Measurements from ENCODE around the gene CCDC148.

The CCDC148 gene

DNA sequence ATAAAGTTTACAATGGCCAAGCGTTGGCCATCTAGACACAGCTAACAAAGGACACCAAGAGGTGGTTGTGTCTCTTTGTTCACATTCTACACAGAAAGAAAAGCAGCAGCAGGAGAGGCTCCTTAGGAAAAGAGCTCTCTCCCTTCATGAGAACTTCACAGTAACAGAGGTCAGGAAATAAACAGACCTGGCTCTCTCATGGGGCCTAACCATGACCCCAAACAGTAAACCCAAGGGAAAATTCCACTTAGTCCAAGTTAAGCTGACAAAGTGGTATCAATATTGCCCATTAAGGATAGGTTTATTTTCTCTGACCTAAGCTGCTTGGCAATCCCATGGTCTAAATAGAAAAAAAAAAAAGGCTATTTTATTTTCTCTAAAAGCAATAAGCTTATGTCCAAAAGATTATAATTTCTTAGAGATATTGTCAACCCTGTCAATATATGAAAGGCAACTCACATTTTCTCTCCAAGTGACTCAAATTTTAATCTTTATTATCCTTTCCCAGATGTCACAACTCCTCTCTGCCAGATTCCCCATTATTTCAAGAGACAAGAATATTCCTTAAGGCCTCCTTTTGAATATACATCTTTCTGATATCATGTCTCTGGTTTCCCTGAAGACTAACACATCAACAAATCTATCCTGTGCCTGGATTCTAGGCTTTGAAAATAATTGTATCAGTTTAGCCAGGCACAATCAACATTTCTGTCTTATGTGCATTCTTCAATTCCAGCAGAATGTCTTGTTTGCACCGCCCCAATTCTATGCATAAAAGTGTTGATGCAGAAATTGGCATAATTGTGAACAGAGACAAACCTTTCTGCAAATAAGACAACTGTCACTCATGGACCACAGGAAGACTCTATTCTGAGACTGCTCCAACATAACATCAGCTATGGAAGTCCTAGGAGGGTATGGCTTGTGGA is 263.8 kb downstream of the CCDC148 start:
- Histone ChIP-seq H3K27ac (ENCODE audit: extremely low read depth, low read depth, low read length) (no peak overlapping the region), H3K9me3 (ENCODE audit: control insufficient read depth, insufficient read depth, low read depth, low read length) (no peaks in the 10 kb centered on the region), H3K36me3 (ENCODE audit: control insufficient read depth in 2 of 2, insufficient read depth in 1 of 2, low read length in 2 of 2) (no peaks in the 10 kb centered on the region), H3K4me3 (ENCODE audit: low read depth, low read length) (no peak overlapping the region), H3K4me1 (ENCODE audit: control insufficient read depth, insufficient read depth, low read length) (peaks cover 6% of the 10 kb centered on the region)
- CTCF ChIA-PET = interaction anchor here (0.8 kb wide), 1 partner anchor 168 kb away, joined by 3 read pairs; no protein-coding TSS in a partner anchor
- POLR2A ChIA-PET = no interaction called here
- TF ChIP-seq MZF1 (tag by site-specific recombination; IDR thresholded peaks at IDR 0.05; ENCODE audit: borderline replicate concordance) = no peak
- no peak for TF ChIP-seq HOXD13 (CRISPR knock-in tag; IDR thresholded peaks at IDR 0.05; ENCODE audit: borderline replicate concordance)

DNA sequence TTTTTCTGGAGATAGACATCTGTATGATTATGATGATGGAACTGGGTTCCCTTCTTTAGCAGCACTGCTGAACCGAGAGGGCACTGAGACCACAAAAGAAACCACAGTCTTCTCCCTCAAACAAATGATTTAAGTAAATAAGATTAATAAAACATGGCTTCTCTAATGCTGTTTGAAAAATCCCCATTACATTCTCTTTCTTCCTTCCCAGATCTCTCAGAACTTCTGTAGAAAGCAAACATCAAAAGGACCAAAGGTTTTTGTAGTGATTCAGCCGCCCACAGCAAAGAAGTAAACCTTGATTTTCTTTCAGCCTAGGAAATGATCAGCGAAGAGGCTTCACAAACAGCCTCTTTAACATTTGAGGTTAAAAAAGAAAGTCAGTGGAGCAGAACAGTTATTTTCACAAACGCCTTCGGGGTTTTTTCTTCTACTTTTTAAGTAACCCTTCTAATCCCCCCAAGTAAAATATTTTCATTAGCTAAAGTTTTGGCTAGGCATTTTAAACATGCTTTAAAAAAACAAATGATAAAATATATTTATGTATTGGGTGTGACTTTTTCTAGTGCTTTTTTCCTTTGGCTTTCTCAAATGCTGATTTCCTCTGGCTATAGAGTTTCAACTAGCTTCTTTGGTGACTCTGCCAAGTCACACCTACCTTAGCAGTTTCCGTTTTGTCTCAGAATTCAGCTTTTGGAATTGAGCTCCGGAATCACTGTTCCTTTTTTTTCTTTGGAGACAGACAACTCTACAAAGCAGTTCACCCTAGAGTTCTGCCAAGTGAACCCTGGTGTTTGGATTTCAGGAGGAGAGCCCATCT is 265.3 kb downstream of the CCDC148 start:
- Histone ChIP-seq H3K4me3 (ENCODE audit: low read depth, low read length) (no peak overlapping the region), H3K4me1 (ENCODE audit: control insufficient read depth, insufficient read depth, low read length) (peaks cover 6% of the 10 kb centered on the region), H3K36me3 (ENCODE audit: control insufficient read depth in 2 of 2, insufficient read depth in 1 of 2, low read length in 2 of 2) (no peaks in the 10 kb centered on the region), H3K9me3 (ENCODE audit: control insufficient read depth, insufficient read depth, low read depth, low read length) (no peaks in the 10 kb centered on the region), H3K27ac (ENCODE audit: extremely low read depth, low read depth, low read length) (peak overlapping the region; percentile 43)
- TF ChIP-seq IKZF3 (tag by site-specific recombination; IDR thresholded peaks at IDR 0.05) (no peak), MYNN (tag by site-specific recombination; IDR thresholded peaks at IDR 0.05; ENCODE audit: borderline replicate concordance) (no peak), SP2 (tag by site-specific recombination; IDR thresholded peaks at IDR 0.05) (no peak)
- TF ChIP-seq, protein P1, sequence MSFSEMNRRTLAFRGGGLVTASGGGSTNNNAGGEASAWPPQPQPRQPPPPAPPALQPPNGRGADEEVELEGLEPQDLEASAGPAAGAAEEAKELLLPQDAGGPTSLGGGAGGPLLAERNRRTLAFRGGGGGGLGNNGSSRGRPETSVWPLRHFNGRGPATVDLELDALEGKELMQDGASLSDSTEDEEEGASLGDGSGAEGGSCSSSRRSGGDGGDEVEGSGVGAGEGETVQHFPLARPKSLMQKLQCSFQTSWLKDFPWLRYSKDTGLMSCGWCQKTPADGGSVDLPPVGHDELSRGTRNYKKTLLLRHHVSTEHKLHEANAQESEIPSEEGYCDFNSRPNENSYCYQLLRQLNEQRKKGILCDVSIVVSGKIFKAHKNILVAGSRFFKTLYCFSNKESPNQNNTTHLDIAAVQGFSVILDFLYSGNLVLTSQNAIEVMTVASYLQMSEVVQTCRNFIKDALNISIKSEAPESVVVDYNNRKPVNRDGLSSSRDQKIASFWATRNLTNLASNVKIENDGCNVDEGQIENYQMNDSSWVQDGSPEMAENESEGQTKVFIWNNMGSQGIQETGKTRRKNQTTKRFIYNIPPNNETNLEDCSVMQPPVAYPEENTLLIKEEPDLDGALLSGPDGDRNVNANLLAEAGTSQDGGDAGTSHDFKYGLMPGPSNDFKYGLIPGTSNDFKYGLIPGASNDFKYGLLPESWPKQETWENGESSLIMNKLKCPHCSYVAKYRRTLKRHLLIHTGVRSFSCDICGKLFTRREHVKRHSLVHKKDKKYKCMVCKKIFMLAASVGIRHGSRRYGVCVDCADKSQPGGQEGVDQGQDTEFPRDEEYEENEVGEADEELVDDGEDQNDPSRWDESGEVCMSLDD (tag by site-specific recombination; IDR thresholded peaks at IDR 0.05) = no peak
- ChIA-PET POLR2A (no interaction called here), CTCF (no interaction called here)

DNA sequence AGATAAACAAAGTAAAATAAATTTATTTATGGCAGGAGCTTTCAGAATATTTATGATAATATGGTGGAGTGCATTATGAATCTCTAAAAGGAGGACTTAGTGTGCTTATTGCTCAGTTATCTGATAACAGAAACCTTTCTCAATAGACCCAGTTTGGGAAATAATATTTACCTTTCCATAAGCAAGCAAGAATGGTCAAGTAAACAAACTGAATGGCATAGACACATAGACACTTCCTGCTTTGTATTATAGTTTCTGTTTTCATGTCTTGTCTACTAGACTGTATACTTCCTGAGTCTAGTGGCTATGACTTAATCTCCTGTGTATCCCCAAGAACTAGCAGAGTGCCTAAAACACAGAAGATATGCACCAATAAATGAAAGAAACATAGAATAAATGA is 267.0 kb downstream of the CCDC148 start:
- Histone ChIP-seq H3K9me3 (ENCODE audit: control insufficient read depth, insufficient read depth, low read depth, low read length) (no peaks in the 10 kb centered on the region), H3K36me3 (ENCODE audit: control insufficient read depth in 2 of 2, insufficient read depth in 1 of 2, low read length in 2 of 2) (no peaks in the 10 kb centered on the region), H3K4me3 (ENCODE audit: low read depth, low read length) (no peak overlapping the region), H3K4me1 (ENCODE audit: control insufficient read depth, insufficient read depth, low read length) (peaks cover 6% of the 10 kb centered on the region), H3K27ac (ENCODE audit: extremely low read depth, low read depth, low read length) (no peak overlapping the region)
- ChIA-PET CTCF (no interaction called here), POLR2A (no interaction called here)
- no peak for TF ChIP-seq ZFP37 (tag by site-specific recombination; IDR thresholded peaks at IDR 0.05)
- TF ChIP-seq RBAK (tag by site-specific recombination; IDR thresholded peaks at IDR 0.05) = no peak
- no peak for TF ChIP-seq GLIS2 (tag by site-specific recombination; IDR thresholded peaks at IDR 0.05)
- TF ChIP-seq ZNF112 (tag by site-specific recombination; IDR thresholded peaks at IDR 0.05) = no peak
- TF ChIP-seq, protein P2, sequence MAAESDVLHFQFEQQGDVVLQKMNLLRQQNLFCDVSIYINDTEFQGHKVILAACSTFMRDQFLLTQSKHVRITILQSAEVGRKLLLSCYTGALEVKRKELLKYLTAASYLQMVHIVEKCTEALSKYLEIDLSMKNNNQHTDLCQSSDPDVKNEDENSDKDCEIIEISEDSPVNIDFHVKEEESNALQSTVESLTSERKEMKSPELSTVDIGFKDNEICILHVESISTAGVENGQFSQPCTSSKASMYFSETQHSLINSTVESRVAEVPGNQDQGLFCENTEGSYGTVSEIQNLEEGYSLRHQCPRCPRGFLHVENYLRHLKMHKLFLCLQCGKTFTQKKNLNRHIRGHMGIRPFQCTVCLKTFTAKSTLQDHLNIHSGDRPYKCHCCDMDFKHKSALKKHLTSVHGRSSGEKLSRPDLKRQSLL (tag by site-specific recombination; IDR thresholded peaks at IDR 0.05) = no peak
- no peak for TF ChIP-seq ZNF658 (tag by site-specific recombination; IDR thresholded peaks at IDR 0.05)
- no peak for TF ChIP-seq ZFP69B (tag by site-specific recombination; IDR thresholded peaks at IDR 0.05)
- TF ChIP-seq ZNF843 (tag by site-specific recombination; IDR thresholded peaks at IDR 0.05) = no peak
- no peak for TF ChIP-seq ZNF433 (tag by site-specific recombination; IDR thresholded peaks at IDR 0.05; ENCODE audit: low read depth)
- TF ChIP-seq ZNF830 (tag by site-specific recombination; IDR thresholded peaks at IDR 0.05; ENCODE audit: low read depth) = no peak
- no peak for TF ChIP-seq REPIN1 (tag by site-specific recombination; IDR thresholded peaks at IDR 0.05; ENCODE audit: low read depth)
- no peak for TF ChIP-seq BCL11B (tag by site-specific recombination; IDR thresholded peaks at IDR 0.05; ENCODE audit: low read depth)
- TF ChIP-seq ZNF23 (tag by site-specific recombination; IDR thresholded peaks at IDR 0.05; ENCODE audit: borderline replicate concordance) = no peak
- no peak for TF ChIP-seq ZNF157 (tag by site-specific recombination; IDR thresholded peaks at IDR 0.05)
- TF ChIP-seq ZNF529 (tag by site-specific recombination; IDR thresholded peaks at IDR 0.05; ENCODE audit: insufficient replicate concordance) = no peak
- TF ChIP-seq, protein P3, sequence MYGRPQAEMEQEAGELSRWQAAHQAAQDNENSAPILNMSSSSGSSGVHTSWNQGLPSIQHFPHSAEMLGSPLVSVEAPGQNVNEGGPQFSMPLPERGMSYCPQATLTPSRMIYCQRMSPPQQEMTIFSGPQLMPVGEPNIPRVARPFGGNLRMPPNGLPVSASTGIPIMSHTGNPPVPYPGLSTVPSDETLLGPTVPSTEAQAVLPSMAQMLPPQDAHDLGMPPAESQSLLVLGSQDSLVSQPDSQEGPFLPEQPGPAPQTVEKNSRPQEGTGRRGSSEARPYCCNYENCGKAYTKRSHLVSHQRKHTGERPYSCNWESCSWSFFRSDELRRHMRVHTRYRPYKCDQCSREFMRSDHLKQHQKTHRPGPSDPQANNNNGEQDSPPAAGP (tag by site-specific recombination; IDR thresholded peaks at IDR 0.05) = no peak
- TF ChIP-seq, protein P4, sequence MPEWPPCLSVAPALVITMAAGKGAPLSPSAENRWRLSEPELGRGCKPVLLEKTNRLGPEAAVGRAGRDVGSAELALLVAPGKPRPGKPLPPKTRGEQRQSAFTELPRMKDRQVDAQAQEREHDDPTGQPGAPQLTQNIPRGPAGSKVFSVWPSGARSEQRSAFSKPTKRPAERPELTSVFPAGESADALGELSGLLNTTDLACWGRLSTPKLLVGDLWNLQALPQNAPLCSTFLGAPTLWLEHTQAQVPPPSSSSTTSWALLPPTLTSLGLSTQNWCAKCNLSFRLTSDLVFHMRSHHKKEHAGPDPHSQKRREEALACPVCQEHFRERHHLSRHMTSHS (tag by site-specific recombination; IDR thresholded peaks at IDR 0.05) = no peak
- no peak for TF ChIP-seq ZIC2 (tag by site-specific recombination; IDR thresholded peaks at IDR 0.05)
